ENCODE data around the gene SLC9B2. TPM values are rescaled to one million over a fixed set of nuclear protein-coding genes. Genes with fewer than 3 reads are reported as not detected.

The SLC9B2 gene
- total and polyA plus RNA-seq, 10 of the 15 experiments (the other 5 are each of a cell fraction or from before 2014, with no cell fraction given), result 8.9 to 32.5 (median 25.3) TPM

GRCh38 chr4:103095080-103095479, 18.5 kb upstream of the SLC9B2 start:
- intact Hi-C loops (cut with micrococcal nuclease; ENCODE audit: unreplicated experiment), result loop anchor here (5.0 to 10.0 kb wide), 2 partner anchors 268 to 410 kb away; partner anchors contain the start of gene UBE2D3
- FAIRE-seq, result no peak
- H3K9me3 ChIP-seq (replicated peaks; ENCODE audit: control insufficient read depth, insufficient read depth, low read length), result no peaks in the 10 kb centered on the region

More at GRCh38 chr4:103095080-103095479, 18.5 kb upstream of the SLC9B2 start:
- WGBS (ENCODE audit: insufficient coverage, insufficient replicate concordance, low lambda C conversion rate, missing lambda C conversion rate), result 96% methylated on average over 3 of the region's 3 CpGs
- no peak for TF ChIP-seq RFX5 (IDR thresholded peaks at IDR 0.05; ENCODE audit: low read depth, low read length)
- TF ChIP-seq, protein P1, sequence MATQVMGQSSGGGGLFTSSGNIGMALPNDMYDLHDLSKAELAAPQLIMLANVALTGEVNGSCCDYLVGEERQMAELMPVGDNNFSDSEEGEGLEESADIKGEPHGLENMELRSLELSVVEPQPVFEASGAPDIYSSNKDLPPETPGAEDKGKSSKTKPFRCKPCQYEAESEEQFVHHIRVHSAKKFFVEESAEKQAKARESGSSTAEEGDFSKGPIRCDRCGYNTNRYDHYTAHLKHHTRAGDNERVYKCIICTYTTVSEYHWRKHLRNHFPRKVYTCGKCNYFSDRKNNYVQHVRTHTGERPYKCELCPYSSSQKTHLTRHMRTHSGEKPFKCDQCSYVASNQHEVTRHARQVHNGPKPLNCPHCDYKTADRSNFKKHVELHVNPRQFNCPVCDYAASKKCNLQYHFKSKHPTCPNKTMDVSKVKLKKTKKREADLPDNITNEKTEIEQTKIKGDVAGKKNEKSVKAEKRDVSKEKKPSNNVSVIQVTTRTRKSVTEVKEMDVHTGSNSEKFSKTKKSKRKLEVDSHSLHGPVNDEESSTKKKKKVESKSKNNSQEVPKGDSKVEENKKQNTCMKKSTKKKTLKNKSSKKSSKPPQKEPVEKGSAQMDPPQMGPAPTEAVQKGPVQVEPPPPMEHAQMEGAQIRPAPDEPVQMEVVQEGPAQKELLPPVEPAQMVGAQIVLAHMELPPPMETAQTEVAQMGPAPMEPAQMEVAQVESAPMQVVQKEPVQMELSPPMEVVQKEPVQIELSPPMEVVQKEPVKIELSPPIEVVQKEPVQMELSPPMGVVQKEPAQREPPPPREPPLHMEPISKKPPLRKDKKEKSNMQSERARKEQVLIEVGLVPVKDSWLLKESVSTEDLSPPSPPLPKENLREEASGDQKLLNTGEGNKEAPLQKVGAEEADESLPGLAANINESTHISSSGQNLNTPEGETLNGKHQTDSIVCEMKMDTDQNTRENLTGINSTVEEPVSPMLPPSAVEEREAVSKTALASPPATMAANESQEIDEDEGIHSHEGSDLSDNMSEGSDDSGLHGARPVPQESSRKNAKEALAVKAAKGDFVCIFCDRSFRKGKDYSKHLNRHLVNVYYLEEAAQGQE (IDR thresholded peaks at IDR 0.05; ENCODE audit: low read depth, low read length), result no peak
- TF ChIP-seq, protein P2, sequence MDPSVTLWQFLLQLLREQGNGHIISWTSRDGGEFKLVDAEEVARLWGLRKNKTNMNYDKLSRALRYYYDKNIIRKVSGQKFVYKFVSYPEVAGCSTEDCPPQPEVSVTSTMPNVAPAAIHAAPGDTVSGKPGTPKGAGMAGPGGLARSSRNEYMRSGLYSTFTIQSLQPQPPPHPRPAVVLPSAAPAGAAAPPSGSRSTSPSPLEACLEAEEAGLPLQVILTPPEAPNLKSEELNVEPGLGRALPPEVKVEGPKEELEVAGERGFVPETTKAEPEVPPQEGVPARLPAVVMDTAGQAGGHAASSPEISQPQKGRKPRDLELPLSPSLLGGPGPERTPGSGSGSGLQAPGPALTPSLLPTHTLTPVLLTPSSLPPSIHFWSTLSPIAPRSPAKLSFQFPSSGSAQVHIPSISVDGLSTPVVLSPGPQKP (IDR thresholded peaks at IDR 0.05; ENCODE audit: low read depth, low read length), result no peak
- no peak for TF ChIP-seq ATF7 (IDR thresholded peaks at IDR 0.05; ENCODE audit: low read depth)
- TF ChIP-seq, protein P3, sequence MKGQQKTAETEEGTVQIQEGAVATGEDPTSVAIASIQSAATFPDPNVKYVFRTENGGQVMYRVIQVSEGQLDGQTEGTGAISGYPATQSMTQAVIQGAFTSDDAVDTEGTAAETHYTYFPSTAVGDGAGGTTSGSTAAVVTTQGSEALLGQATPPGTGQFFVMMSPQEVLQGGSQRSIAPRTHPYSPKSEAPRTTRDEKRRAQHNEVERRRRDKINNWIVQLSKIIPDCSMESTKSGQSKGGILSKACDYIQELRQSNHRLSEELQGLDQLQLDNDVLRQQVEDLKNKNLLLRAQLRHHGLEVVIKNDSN (IDR thresholded peaks at IDR 0.05; ENCODE audit: borderline replicate concordance, extremely low read length, insufficient read depth, low read depth, low read length), result no peak
- TF ChIP-seq, protein P4, sequence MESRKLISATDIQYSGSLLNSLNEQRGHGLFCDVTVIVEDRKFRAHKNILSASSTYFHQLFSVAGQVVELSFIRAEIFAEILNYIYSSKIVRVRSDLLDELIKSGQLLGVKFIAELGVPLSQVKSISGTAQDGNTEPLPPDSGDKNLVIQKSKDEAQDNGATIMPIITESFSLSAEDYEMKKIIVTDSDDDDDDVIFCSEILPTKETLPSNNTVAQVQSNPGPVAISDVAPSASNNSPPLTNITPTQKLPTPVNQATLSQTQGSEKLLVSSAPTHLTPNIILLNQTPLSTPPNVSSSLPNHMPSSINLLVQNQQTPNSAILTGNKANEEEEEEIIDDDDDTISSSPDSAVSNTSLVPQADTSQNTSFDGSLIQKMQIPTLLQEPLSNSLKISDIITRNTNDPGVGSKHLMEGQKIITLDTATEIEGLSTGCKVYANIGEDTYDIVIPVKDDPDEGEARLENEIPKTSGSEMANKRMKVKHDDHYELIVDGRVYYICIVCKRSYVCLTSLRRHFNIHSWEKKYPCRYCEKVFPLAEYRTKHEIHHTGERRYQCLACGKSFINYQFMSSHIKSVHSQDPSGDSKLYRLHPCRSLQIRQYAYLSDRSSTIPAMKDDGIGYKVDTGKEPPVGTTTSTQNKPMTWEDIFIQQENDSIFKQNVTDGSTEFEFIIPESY (IDR thresholded peaks at IDR 0.05), result no peak
- no peak for TF ChIP-seq SMAD1 (IDR thresholded peaks at IDR 0.05; ENCODE audit: low read depth, partially characterized antibody)
- no peak for TF ChIP-seq SMC3 (IDR thresholded peaks at IDR 0.05; ENCODE audit: borderline replicate concordance, low read length)
- TF ChIP-seq KAT2A (conservative IDR thresholded peaks at IDR 0.05; ENCODE audit: control insufficient read depth, low read depth, low read length), result no peak
- Histone ChIP-seq H2AFZ (ENCODE audit: control insufficient read depth, low read depth, low read length) (no peak overlapping the region), H3K79me2 (ENCODE audit: control insufficient read depth, insufficient read depth, low read length) (peaks cover 2% of the 10 kb centered on the region), H3K4me3 (no peak overlapping the region), H3K4me2 (ENCODE audit: control insufficient read depth, insufficient read depth) (no peak overlapping the region), H3K27me3 (replicated peaks in 1 of 2; ENCODE audit: control insufficient read depth in 2 of 2, insufficient read depth in 2 of 2, low read length in 1 of 2) (no peaks in the 10 kb centered on the region), H3K9ac (ENCODE audit: control insufficient read depth, insufficient read depth, low read length) (no peak overlapping the region), H4K20me1 (ENCODE audit: control insufficient read depth, insufficient read depth) (no peaks in the 10 kb centered on the region), H3K36me3 (ENCODE audit: control insufficient read depth in 2 of 2, insufficient read depth in 2 of 2, low read length in 1 of 2) (no peaks in the 10 kb centered on the region; a peak in 1 of 4 replicates), H3K27ac (ENCODE audit: control insufficient read depth, insufficient read depth) (no peak overlapping the region), H3K4me1 (ENCODE audit: control insufficient read depth, insufficient read depth, low read length) (peaks cover 10% of the 10 kb centered on the region)
- SMC1A ChIA-PET (ENCODE audit: uncharacterized antibody, unreplicated experiment), result interaction anchor here (0.7 to 9.1 kb wide), 12 partner anchors 11 to 665 kb away, joined by 3 to 98 read pairs (median 4); partner anchors contain the start of gene SLC9B1
- POLR2A ChIA-PET, result interaction anchor here (0.6 to 0.9 kb wide), 2 partner anchors 19 to 778 kb away, joined by 3 read pairs; partner anchors contain the start of gene SLC9B2
- CTCF ChIA-PET, result interaction anchor here (0.7 to 11.9 kb wide), 12 partner anchors 14 to 552 kb away, joined by 3 to 179 read pairs (median 4); partner anchors contain the start of gene SLC9B2
- RAD21 ChIA-PET (ENCODE audit: unreplicated experiment), result interaction anchor here (0.6 to 1.9 kb wide), 5 partner anchors 20 to 664 kb away, joined by 3 to 7 read pairs (median 4); no protein-coding TSS in a partner anchor
- in situ Hi-C loops (cut with MboI), result loop anchor here (10.0 kb wide), 1 partner anchor 470 kb away; no protein-coding TSS in a partner anchor
- DNase-seq (ENCODE audit: low read depth, low spot score) (no peak), ATAC-seq (no peak)
- BruUV-seq (replicated peaks), result no TSS peak
